Keratinocyte (primary cell): ENCODE results near the gene SGIP1. TPM values are rescaled to one million over a fixed set of nuclear protein-coding genes. Genes with fewer than 3 reads are reported as not detected.

Experiments used
- DNase-seq: peaks from one replicate; pipeline ENCODE4 v3.0.0-alpha.2; 2011; ENCODE audit warnings: low read depth, missing footprints, low spot score
- FAIRE-seq: peaks from 2 replicates; lab custom pipeline; 2011; peaks lifted over from hg19 to GRCh38; lab: Jason Lieb, UNC
- H2AFZ ChIP-seq: 2 replicates; pipeline ENCODE4 v1.6.0; 2012; ENCODE audit warnings: low read length, control low read depth, inconsistent platforms; ENCODE audit not compliant: control insufficient read depth
- H3K27ac ChIP-seq: 2 replicates; pipeline ENCODE4 v1.5.1; 2011; ENCODE audit warnings: low read length; ENCODE audit not compliant: control insufficient read depth, insufficient read depth
- H3K27me3 ChIP-seq: 3 replicates; pipeline ENCODE4 v1.6.0; 2011; ENCODE audit warnings: low read length; ENCODE audit not compliant: control insufficient read depth, insufficient read depth; ENCODE audit errors: extremely low read depth
- H3K36me3 ChIP-seq, 2 experiments: 2 replicates in 1 of 2; 3 replicates in 1 of 2; pipeline ENCODE4 v1.5.1; 2011; ENCODE audit warnings: low read length in 2 of 2, mild to moderate bottlenecking in 1 of 2; ENCODE audit not compliant: control insufficient read depth in 2 of 2, insufficient read depth in 2 of 2; ENCODE audit errors: extremely low read depth in 1 of 2
- H3K4me1 ChIP-seq: 3 replicates; pipeline ENCODE4 v1.5.1; 2011; ENCODE audit warnings: low read length; ENCODE audit not compliant: control insufficient read depth, insufficient read depth; ENCODE audit errors: extremely low read depth
- H3K4me2 ChIP-seq: 3 replicates; pipeline ENCODE4 v1.6.0; 2011; ENCODE audit warnings: low read depth, low read length; ENCODE audit not compliant: control insufficient read depth, insufficient read depth; ENCODE audit errors: extremely low read depth
- H3K4me3 ChIP-seq, 3 experiments: fragments of 200-600 bp in 1 of 3; sonication (generic) in 1 of 3; 2 replicates in 2 of 3; 3 replicates in 1 of 3; pipeline ENCODE4 v1.5.1; 2011 to 2016; ENCODE audit warnings: low read length in 3 of 3, mild to moderate bottlenecking in 3 of 3, control low read depth in 2 of 3, inconsistent platforms in 1 of 3, low read depth in 1 of 3, mixed read lengths in 1 of 3, mixed run types in 1 of 3, moderate library complexity in 1 of 3; ENCODE audit not compliant: control insufficient read depth in 2 of 3, insufficient read depth in 2 of 3; ENCODE audit errors: extremely low read depth in 1 of 3
- H3K79me2 ChIP-seq: 2 replicates; pipeline ENCODE4 v1.6.0; 2012; ENCODE audit warnings: low read length; ENCODE audit not compliant: control insufficient read depth, insufficient read depth
- H3K9ac ChIP-seq: 3 replicates; pipeline ENCODE4 v1.6.0; 2011; ENCODE audit warnings: low read length; ENCODE audit not compliant: control insufficient read depth, insufficient read depth; ENCODE audit errors: extremely low read depth
- H3K9me1 ChIP-seq: 3 replicates; pipeline ENCODE4 v1.6.0; 2011; ENCODE audit warnings: low read length; ENCODE audit not compliant: control insufficient read depth, insufficient read depth; ENCODE audit errors: extremely low read depth
- H3K9me3 ChIP-seq: 2 replicates; pipeline ENCODE4 v1.5.1; 2012; ENCODE audit warnings: low read depth, low read length; ENCODE audit not compliant: control insufficient read depth
- H4K20me1 ChIP-seq: 3 replicates; pipeline ENCODE4 v1.6.0; 2011; ENCODE audit warnings: low read length; ENCODE audit not compliant: control insufficient read depth, insufficient read depth; ENCODE audit errors: extremely low read depth
- CTCF ChIP-seq, 3 experiments: IDR thresholded peaks in 1 of 3; conservative IDR thresholded peaks in 1 of 3; optimal IDR thresholded peaks in 1 of 3; 2 replicates in 2 of 3; 3 replicates in 1 of 3; pipeline versions ENCODE3 to v1.5.1; 2011; ENCODE audit warnings: low read length in 3 of 3, mild to moderate bottlenecking in 3 of 3, moderate library complexity in 2 of 3, control low read depth in 1 of 3, inconsistent platforms in 1 of 3; ENCODE audit not compliant: insufficient read depth in 2 of 3; ENCODE audit errors: extremely low read depth in 1 of 3
- EZH2 ChIP-seq: IDR thresholded peaks from one replicate; pipeline ENCODE4 v1.6.1; 2012; ENCODE audit warnings: inconsistent platforms, mild to moderate bottlenecking, low read length, moderate library complexity
- dilution Hi-C: fragments of 300-500 bp; cut with MboI; formaldehyde crosslinking; loops from one replicate; pipeline ENCODE4 v1.7.0; 2020; ENCODE audit warnings: low sequenced_read_pairs; ENCODE audit not compliant: extremely low pct_ligation_motif_present
- polyA plus RNA-seq, 5 experiments: library from polyadenylated mRNA; depleted of rRNA in 3 of 5; stranded (reverse) in 3 of 5; stranded (forward) in 1 of 5; unstranded in 1 of 5; fragments of >200 nt; gene quantifications; 1 replicate in 1 of 5; 2 replicates in 3 of 5; 3 replicates in 1 of 5; pipeline versions ENCODE4 v1.2.1 to v1.2.3, GENCODE V29; 2011 to 2012; ENCODE audit warnings: missing spikeins in 2 of 5, low read depth in 1 of 5, low replicate concordance in 1 of 5

The SGIP1 gene
- polyA plus RNA-seq, 1 donor (not counting 4 experiments of a cell fraction or from before 2014, with no cell fraction given), result 0.05 TPM

- H2AFZ ChIP-seq, result no peak overlapping the region
- H3K79me2 ChIP-seq, result no peaks in the 10 kb centered on the region
- no peaks in the 10 kb centered on the region for H3K4me1 ChIP-seq
- dilution Hi-C loops, result no loop called here
- H3K27ac ChIP-seq, result no peak overlapping the region
- FAIRE-seq (no peak), DNase-seq (no peak)
- peaks cover 4% of the 10 kb centered on the region for H3K27me3 ChIP-seq
- H3K4me2 ChIP-seq, result no peak overlapping the region
- no peak overlapping the region for H3K4me3 ChIP-seq
- H4K20me1 ChIP-seq, result no peaks in the 10 kb centered on the region
- TF ChIP-seq EZH2, result no peak
- TF ChIP-seq CTCF (optimal IDR thresholded peaks at IDR 0.05 in 1 of 3, IDR thresholded peaks at IDR 0.05 in 1 of 3, conservative IDR thresholded peaks at IDR 0.05 in 1 of 3; ENCODE audit: extremely low read depth in 1 of 3, insufficient read depth in 2 of 3, low read length in 3 of 3), result no peak
- no peaks in the 10 kb centered on the region for H3K36me3 ChIP-seq
- no peaks in the 10 kb centered on the region for H3K9me3 ChIP-seq
- H3K9me1 ChIP-seq, result no peaks in the 10 kb centered on the region
- no peak overlapping the region for H3K9ac ChIP-seq
Measured at GRCh38 chr1:66505671-66506392, 28.1 kb upstream of the SGIP1 start.

GRCh38 chr1:66506393-66506687, 27.6 kb upstream of the SGIP1 start:
- Histone ChIP-seq H3K36me3 (no peaks in the 10 kb centered on the region), H3K79me2 (no peaks in the 10 kb centered on the region), H3K4me1 (no peaks in the 10 kb centered on the region), H3K4me3 (no peak overlapping the region), H3K9ac (no peak overlapping the region), H3K9me1 (no peaks in the 10 kb centered on the region), H3K27me3 (peaks cover 4% of the 10 kb centered on the region), H2AFZ (no peak overlapping the region), H4K20me1 (no peaks in the 10 kb centered on the region), H3K27ac (no peak overlapping the region), H3K4me2 (no peak overlapping the region), H3K9me3 (no peaks in the 10 kb centered on the region)
- TF ChIP-seq EZH2 (no peak), CTCF (optimal IDR thresholded peaks at IDR 0.05 in 1 of 3, IDR thresholded peaks at IDR 0.05 in 1 of 3, conservative IDR thresholded peaks at IDR 0.05 in 1 of 3; ENCODE audit: extremely low read depth in 1 of 3, insufficient read depth in 2 of 3, low read length in 3 of 3) (no peak)
- FAIRE-seq (no peak), DNase-seq (no peak)
- dilution Hi-C loops, result no loop called here
